Prostate gland (tissue), 2 donors: ENCODE measurements around the gene KCNQ1.

Experiments
- CTCF ChIP-seq, 4 experiments: fragments of 200-600 bp in 2 of 4; fragments of 450-650 bp in 2 of 4; sonication (generic) in 2 of 4; IDR thresholded peaks; 1 replicate in 3 of 4; 2 replicates in 1 of 4; pipeline ENCODE4 v1.5.1; 2016 to 2019; ENCODE audit warnings: antibody characterized with exemption in 4 of 4, mild to moderate bottlenecking in 2 of 4, moderate library complexity in 2 of 4
- POLR2A ChIP-seq: fragments of 450-650 bp; IDR thresholded peaks from one replicate; pipeline ENCODE4 v1.6.1; 2016; ENCODE audit warnings: antibody characterized with exemption, mild to moderate bottlenecking
- POLR2AphosphoS5 ChIP-seq: sonication (generic); formaldehyde crosslinking; IDR thresholded peaks from one replicate; pipeline ENCODE4 v1.6.1; 2017; ENCODE audit warnings: antibody characterized with exemption

GRCh38 chr11:2802389-2803185 lies 357.8 kb downstream of the KCNQ1 start:
- TF ChIP-seq CTCF (IDR thresholded peaks at IDR 0.05) (no peak), POLR2A (no peak), POLR2AphosphoS5 (no peak)
